Endothelial cell of umbilical vein (primary cell): Measurements from ENCODE around the gene PRSS48. TPM values are rescaled to one million over a fixed set of nuclear protein-coding genes. Genes with fewer than 3 reads are reported as not detected.

Experiments
- BruUV-seq: library from RNA; stranded (reverse); fragments of 400-500 nt; replicated peaks from 2 replicates; lab custom pipeline; 2021; lab: Mats Ljungman, UMichigan
- CTCF ChIA-PET: fragments of 300-600, 350-600 bp; sonication (Branson Sonifier 250); formaldehyde crosslinking; loops from one replicate; lab custom pipeline; 2021; ENCODE audit warnings: antibody characterized with exemption, inconsistent platforms; lab: Charles Lee
- POLR2A ChIA-PET: fragments of 300-600, 350-600 bp; sonication (Branson Sonifier 250); formaldehyde crosslinking; loops from one replicate; lab custom pipeline; 2021; ENCODE audit warnings: antibody characterized with exemption, inconsistent platforms; lab: Charles Lee
- DNase-seq: peaks from one replicate; pipeline ENCODE4 v3.0.0-alpha.2; 2011; ENCODE audit warnings: low read depth, low spot score
- FAIRE-seq: peaks from 2 replicates; lab custom pipeline; 2011; peaks lifted over from hg19 to GRCh38; lab: Jason Lieb, UNC
- H2AFZ ChIP-seq: 2 replicates; pipeline ENCODE4 v1.6.0; 2012; ENCODE audit warnings: low read depth, low read length, control low read depth, inconsistent platforms
- H3K27ac ChIP-seq: 2 replicates; pipeline ENCODE4 v1.5.1; 2011; ENCODE audit warnings: low read depth, mild to moderate bottlenecking, control low read depth, low read length, moderate library complexity; ENCODE audit not compliant: insufficient read depth
- H3K27me3 ChIP-seq, 2 experiments: 2 replicates each; pipeline versions ENCODE4 v1.6.0 to v1.6.1; 2011; ENCODE audit warnings: low read length in 2 of 2, mixed read lengths in 1 of 2; ENCODE audit not compliant: control insufficient read depth in 2 of 2, insufficient read depth in 2 of 2
- H3K36me3 ChIP-seq, 2 experiments: 2 replicates in 1 of 2; 3 replicates in 1 of 2; pipeline ENCODE4 v1.5.1; 2011; ENCODE audit warnings: low read length in 2 of 2, mild to moderate bottlenecking in 1 of 2, moderate library complexity in 1 of 2; ENCODE audit not compliant: control insufficient read depth in 2 of 2, insufficient read depth in 2 of 2; ENCODE audit errors: extremely low read depth in 1 of 2
- H3K4me1 ChIP-seq: 3 replicates; pipeline ENCODE4 v1.5.1; 2011; ENCODE audit warnings: mild to moderate bottlenecking, low read length; ENCODE audit not compliant: control insufficient read depth, insufficient read depth; ENCODE audit errors: extremely low read depth
- H3K4me2 ChIP-seq: 2 replicates; pipeline ENCODE4 v1.6.1; 2011; ENCODE audit warnings: low read length, control low read depth, mixed read lengths; ENCODE audit not compliant: insufficient read depth
- H3K4me3 ChIP-seq, 3 experiments: fragments of 200-600 bp in 1 of 3; sonication (generic), shearing (Covaris generic) in 1 of 3; replicated peaks in 1 of 3; 2 replicates each; pipeline ENCODE4 v1.5.1; 2011 to 2016; ENCODE audit warnings: control low read depth in 3 of 3, low read length in 3 of 3, mild to moderate bottlenecking in 2 of 3, inconsistent platforms in 1 of 3, low read depth in 1 of 3, moderate library complexity in 1 of 3; ENCODE audit not compliant: insufficient read depth in 1 of 3
- H3K79me2 ChIP-seq: 2 replicates; pipeline ENCODE4 v1.6.0; 2012; ENCODE audit warnings: low read length, inconsistent platforms; ENCODE audit not compliant: control insufficient read depth, insufficient read depth
- H3K9ac ChIP-seq: replicated peaks from 2 replicates; pipeline ENCODE3; 2011; ENCODE audit warnings: low read length, control low read depth; ENCODE audit not compliant: insufficient read depth; ENCODE audit errors: extremely low read depth
- H3K9me1 ChIP-seq: replicated peaks from 3 replicates; pipeline ENCODE4 v1.6.0; 2011; ENCODE audit warnings: mild to moderate bottlenecking, low read length; ENCODE audit not compliant: control insufficient read depth, insufficient read depth; ENCODE audit errors: extremely low read depth
- H3K9me3 ChIP-seq: replicated peaks from 2 replicates; pipeline ENCODE4 v1.5.1; 2012; ENCODE audit warnings: low read length, inconsistent platforms; ENCODE audit not compliant: control insufficient read depth, insufficient read depth
- H4K20me1 ChIP-seq: replicated peaks from 2 replicates; pipeline ENCODE3; 2011; ENCODE audit warnings: mild to moderate bottlenecking, low read length; ENCODE audit not compliant: control insufficient read depth, insufficient read depth; ENCODE audit errors: extremely low read depth
- EZH2 ChIP-seq: IDR thresholded peaks from 2 replicates; pipeline ENCODE4 v1.6.1; 2012; ENCODE audit warnings: borderline replicate concordance, low read depth, mild to moderate bottlenecking, moderate library complexity, low read length, inconsistent platforms; ENCODE audit not compliant: severe bottlenecking
- FOS ChIP-seq: IDR thresholded peaks from 2 replicates; pipeline ENCODE4 v1.6.1; 2011; ENCODE audit warnings: mild to moderate bottlenecking, low read length, moderate library complexity, borderline replicate concordance; ENCODE audit not compliant: insufficient read depth
- GATA2 ChIP-seq: IDR thresholded peaks from 2 replicates; pipeline ENCODE4 v1.7.0; 2011; ENCODE audit warnings: low read depth, mild to moderate bottlenecking, moderate library complexity, mixed read lengths, low read length; ENCODE audit not compliant: insufficient read length, insufficient read depth
- JUN ChIP-seq: IDR thresholded peaks from 2 replicates; pipeline ENCODE4 v1.6.1; 2011; ENCODE audit warnings: borderline replicate concordance, low read depth; ENCODE audit not compliant: insufficient read length, insufficient read depth
- MYC ChIP-seq: IDR thresholded peaks from one replicate; pipeline ENCODE4 v1.6.1; 2011; ENCODE audit warnings: mild to moderate bottlenecking, low read depth, low read length
- POLR2A ChIP-seq: IDR thresholded peaks from 2 replicates; pipeline ENCODE4 v1.6.1; 2012; ENCODE audit warnings: low read depth, mild to moderate bottlenecking, control low read depth, low read length
- POLR2AphosphoS5 ChIP-seq: IDR thresholded peaks from 2 replicates; pipeline ENCODE4 v1.6.1; 2012; ENCODE audit warnings: low read depth, mild to moderate bottlenecking, control low read depth, low read length, moderate library complexity; ENCODE audit not compliant: insufficient read depth
- dilution Hi-C: fragments of 300-500 bp; cut with MboI; formaldehyde crosslinking; loops from one replicate; pipeline ENCODE4 v1.15.0; 2019; ENCODE audit warnings: low sequenced_read_pairs; ENCODE audit not compliant: extremely low pct_ligation_motif_present
- intact Hi-C: fragments of 100-400 bp; cut with micrococcal nuclease; formaldehyde crosslinking; loops from one replicate; pipeline ENCODE4 v1.10.0; 2022
- polyA plus RNA-seq, 4 experiments: library from polyadenylated mRNA; depleted of rRNA in 3 of 4; stranded (reverse) in 3 of 4; unstranded in 1 of 4; fragments of >200 nt; gene quantifications; 2 replicates each; pipeline versions ENCODE4 v1.2.1 to v1.2.3, GENCODE V29; 2011 to 2012; ENCODE audit warnings: missing spikeins in 1 of 4
- total RNA-seq: library from RNA; stranded (reverse); gene quantifications from 2 replicates; pipeline ENCODE4 v1.2.3, GENCODE V29; 2021
- TF ChIP-seq, protein P1 (sequence below), 2 donors: IDR thresholded peaks; 1 replicate in 1 of 2; 2 replicates in 1 of 2; pipeline ENCODE4 v1.5.1; 2011; ENCODE audit warnings: low read length in 2 of 2, mild to moderate bottlenecking in 2 of 2, moderate library complexity in 2 of 2, control low read depth in 1 of 2, inconsistent platforms in 1 of 2, low read depth in 1 of 2; ENCODE audit not compliant: insufficient read depth in 1 of 2; ENCODE audit errors: extremely low read depth in 1 of 2
- TF ChIP-seq, protein P2 (sequence below): IDR thresholded peaks from 2 replicates; pipeline ENCODE4 v1.6.1; 2011; ENCODE audit not compliant: insufficient read depth, insufficient read length

The PRSS48 gene
- total and polyA plus RNA-seq, 2 donors (not counting 3 experiments of a cell fraction or from before 2014, with no cell fraction given) = not detected

- no peaks in the 10 kb centered on the region for H4K20me1 ChIP-seq
- FAIRE-seq (no peak), DNase-seq (no peak)
- H3K9me1 ChIP-seq = no peaks in the 10 kb centered on the region
- H3K27me3 ChIP-seq = no peaks in the 10 kb centered on the region
- H3K4me3 ChIP-seq = no peak overlapping the region
- ChIA-PET POLR2A (no interaction called here), CTCF (interaction anchor here (1.9 to 6.3 kb wide), 2 partner anchors 19 to 46 kb away, joined by 6 to 30 read pairs; partner anchors contain the start of gene PRSS48)
- H3K4me2 ChIP-seq = peak overlapping the region; percentile 99
- H3K9ac ChIP-seq = no peak overlapping the region
- H3K27ac ChIP-seq = no peak overlapping the region
- H3K79me2 ChIP-seq = peaks cover 56% of the 10 kb centered on the region
- no peak overlapping the region for H2AFZ ChIP-seq
- H3K36me3 ChIP-seq = no peaks in the 10 kb centered on the region
- peaks cover 24% of the 10 kb centered on the region for H3K4me1 ChIP-seq
- dilution Hi-C loops (no loop called here), intact Hi-C loops (no loop called here)
- no peaks in the 10 kb centered on the region for H3K9me3 ChIP-seq
- BruUV-seq = no TSS peak
- TF ChIP-seq GATA2 (no peak), FOS (no peak), POLR2A (no peak), JUN (no peak), MYC (no peak), EZH2 (no peak), POLR2AphosphoS5 (no peak)
- TF ChIP-seq, protein P1, sequence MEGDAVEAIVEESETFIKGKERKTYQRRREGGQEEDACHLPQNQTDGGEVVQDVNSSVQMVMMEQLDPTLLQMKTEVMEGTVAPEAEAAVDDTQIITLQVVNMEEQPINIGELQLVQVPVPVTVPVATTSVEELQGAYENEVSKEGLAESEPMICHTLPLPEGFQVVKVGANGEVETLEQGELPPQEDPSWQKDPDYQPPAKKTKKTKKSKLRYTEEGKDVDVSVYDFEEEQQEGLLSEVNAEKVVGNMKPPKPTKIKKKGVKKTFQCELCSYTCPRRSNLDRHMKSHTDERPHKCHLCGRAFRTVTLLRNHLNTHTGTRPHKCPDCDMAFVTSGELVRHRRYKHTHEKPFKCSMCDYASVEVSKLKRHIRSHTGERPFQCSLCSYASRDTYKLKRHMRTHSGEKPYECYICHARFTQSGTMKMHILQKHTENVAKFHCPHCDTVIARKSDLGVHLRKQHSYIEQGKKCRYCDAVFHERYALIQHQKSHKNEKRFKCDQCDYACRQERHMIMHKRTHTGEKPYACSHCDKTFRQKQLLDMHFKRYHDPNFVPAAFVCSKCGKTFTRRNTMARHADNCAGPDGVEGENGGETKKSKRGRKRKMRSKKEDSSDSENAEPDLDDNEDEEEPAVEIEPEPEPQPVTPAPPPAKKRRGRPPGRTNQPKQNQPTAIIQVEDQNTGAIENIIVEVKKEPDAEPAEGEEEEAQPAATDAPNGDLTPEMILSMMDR (IDR thresholded peaks at IDR 0.05; ENCODE audit: extremely low read depth in 1 of 2, insufficient read depth in 1 of 2, low read depth in 1 of 2, low read length in 2 of 2) = no peak
- TF ChIP-seq, protein P2, sequence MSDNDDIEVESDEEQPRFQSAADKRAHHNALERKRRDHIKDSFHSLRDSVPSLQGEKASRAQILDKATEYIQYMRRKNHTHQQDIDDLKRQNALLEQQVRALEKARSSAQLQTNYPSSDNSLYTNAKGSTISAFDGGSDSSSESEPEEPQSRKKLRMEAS = no peak
Observed at GRCh38 chr4:151322570-151322969, 45.6 kb downstream of the PRSS48 start.
